Left forelimb (tissue), 1 donor: ENCODE results near the gene HECW1.
A peak's percentile ranks its signal among the peaks of the same experiment; 100 is the strongest.
"Not testable (repeated sequence)": the region's sequence is repeated elsewhere in the genome, so short reads cannot be mapped to it uniquely, and the experiment has no call there.

ENCODE experiments used
- DNase-seq: peaks from one replicate; pipeline ENCODE4 v3.0.0-alpha.2; 2018; ENCODE audit warnings: low spot score

The HECW1 gene

DNA sequence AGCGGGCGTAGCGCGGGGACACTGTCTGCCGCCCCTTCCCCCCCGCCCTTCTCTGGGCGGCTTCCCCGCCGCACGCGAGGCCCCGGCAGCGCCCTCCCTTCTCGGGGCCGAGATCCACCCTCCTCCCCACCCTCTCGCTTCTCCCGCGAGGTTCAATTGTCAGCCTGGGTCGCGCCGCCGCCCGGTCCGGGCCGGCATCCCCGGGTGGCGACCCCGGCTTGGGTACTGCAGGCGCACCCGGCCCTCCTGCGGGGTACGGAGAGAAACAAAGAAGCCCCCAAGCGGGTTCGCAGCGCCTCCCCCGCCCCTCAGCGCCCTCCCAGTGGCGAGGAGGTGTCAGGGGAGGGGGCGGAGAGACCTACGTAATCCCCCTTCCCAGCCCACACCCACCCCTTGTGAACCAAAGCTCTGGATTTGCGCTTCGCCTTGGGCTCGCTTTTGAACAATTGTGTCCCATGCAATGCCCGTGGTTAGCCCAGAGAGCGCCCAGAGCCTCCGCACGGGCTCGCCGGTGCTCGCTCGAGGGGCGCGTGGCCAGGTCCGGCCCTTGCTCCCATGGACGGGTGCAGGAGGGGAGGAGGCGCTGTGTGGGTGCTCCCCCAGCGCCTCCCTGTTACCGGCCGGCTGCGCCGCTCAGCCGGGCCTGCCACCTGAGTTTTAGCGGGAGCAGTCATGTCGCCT is 634 bp downstream of the HECW1 start:
- peak; percentile 68 for DNase-seq

DNA sequence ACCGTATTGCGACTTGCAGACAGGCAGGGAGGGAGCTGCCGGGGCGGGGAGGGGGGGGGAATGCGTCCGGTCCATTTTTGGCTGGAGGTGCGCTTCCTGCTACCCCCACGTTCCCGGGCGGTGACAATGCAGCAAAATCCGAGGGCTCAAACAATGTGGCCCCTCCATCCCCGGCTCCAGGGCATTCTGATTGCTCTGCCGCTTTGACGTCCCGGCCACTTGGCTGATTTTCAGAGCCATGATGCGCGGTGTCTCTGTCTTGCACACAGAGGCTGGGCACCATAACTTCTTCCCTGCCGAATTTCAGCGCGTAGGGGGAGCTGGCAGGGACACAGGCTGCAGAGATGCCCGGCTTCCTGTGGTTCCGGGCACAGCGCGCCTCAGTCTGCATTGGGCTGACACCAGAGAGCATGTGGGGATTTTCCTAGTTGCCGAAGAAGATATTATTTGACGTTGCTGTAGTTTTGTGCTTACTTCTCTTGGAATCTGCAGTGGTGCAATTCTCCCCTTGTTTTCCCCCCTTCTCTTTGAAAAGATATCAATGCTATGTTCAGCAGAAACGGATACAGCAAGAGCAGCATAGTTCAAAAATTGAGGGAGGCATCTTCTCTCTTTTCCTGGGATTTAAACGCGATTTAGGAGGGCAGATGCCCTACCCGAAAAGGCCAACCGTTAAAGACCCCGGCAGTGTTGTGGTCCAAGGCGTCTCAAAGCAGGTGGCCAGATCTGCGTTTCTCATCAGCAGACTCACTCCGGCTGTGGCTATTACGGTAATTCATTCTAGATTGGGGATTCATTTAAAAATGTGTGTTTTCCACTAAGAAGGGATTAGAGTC is 1.4 kb downstream of the HECW1 start:
- DNase-seq, result no peak

DNA sequence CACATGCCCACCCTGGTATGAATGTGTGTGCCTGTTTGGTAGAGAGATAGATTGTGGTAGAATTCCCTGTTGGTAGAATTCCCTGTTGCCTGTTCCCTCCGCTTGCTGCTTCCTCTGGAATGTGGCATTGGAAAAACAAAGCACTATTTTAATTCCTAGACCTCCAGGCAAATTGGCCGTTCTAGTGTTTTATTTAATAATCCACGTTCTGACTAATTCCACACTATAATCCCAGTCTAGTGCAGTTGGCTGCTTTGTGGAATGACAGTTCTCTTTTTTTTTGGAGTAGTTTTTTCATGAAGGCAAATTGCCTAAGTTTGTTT is 2.0 kb downstream of the HECW1 start:
- no peak for DNase-seq

DNA sequence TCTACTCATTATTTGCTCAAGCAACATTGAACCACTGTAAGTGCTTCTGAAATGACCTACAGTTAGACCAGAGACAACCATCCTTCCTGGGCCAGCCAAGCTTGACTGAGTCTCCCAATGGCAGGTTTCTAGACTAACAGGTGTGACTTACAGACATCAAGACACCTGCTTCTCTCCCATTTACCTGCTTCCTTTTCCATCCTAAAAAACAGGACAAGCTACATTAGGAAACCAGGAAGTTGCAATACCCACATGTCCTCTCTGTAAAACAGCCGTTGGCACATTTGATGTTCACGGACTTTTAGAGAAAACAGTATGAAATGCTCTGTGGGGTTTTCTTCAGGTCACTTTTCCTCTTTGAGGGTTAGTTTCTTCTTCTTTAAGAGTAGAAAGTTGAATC is 4.0 kb downstream of the HECW1 start:
- no peak for DNase-seq

DNA sequence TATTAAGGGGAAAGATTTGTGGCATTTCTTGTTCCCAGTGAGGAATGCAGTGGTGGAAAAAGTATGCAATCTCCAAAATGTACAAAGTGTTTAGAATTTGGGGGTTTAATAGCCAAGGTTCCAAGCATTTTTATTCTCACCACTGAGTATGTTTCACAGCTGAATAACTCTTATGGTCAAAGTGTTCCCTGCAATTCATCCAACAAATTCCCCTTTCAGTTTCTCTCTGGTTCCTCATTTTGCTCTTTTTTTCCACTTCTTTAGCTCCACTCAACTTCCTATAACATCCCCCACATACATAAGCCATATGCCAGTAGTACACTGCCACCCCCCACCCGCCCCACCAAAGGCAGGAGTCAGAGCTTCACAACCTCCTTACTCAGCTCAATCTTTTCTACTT is 4.6 kb downstream of the HECW1 start:
- no peak for DNase-seq

DNA sequence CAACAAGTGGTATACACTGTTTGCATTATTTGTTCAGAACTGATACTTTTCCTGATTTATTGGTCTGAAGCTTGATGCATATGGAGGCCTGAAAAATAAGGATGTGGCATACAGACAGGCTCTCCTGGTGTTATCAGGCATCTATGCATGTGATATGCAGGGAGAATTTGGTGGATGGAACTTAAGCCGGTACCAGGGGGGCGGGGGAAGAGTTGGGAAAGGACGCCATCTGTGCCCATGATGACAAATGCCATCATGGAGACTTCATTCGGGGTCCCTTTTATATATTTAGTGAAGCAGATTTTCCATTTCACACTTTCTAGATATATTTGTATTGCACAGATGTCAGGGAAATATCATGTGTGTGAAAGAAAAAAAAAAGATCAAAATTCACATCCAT is 5.4 kb downstream of the HECW1 start:
- no peak for DNase-seq

DNA sequence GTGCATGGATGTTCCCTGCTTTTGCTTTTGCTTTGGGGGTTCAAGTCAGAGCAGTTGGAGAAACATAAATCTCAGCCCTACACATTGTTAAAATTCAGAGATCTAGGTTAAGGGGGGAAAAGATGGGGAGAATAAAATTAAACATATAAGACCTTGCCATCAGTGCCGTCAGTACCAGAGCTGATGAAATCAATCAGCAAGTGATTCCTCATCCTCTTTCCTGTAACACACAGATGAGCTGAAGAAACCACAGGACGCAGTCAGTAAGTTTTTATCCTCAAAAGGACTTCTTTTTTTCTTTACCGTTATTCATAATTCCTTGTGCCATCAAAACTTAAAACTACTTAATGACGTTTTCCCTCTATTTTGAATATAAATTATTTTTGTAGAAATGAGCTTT is 5.9 kb downstream of the HECW1 start:
- no peak for DNase-seq

DNA sequence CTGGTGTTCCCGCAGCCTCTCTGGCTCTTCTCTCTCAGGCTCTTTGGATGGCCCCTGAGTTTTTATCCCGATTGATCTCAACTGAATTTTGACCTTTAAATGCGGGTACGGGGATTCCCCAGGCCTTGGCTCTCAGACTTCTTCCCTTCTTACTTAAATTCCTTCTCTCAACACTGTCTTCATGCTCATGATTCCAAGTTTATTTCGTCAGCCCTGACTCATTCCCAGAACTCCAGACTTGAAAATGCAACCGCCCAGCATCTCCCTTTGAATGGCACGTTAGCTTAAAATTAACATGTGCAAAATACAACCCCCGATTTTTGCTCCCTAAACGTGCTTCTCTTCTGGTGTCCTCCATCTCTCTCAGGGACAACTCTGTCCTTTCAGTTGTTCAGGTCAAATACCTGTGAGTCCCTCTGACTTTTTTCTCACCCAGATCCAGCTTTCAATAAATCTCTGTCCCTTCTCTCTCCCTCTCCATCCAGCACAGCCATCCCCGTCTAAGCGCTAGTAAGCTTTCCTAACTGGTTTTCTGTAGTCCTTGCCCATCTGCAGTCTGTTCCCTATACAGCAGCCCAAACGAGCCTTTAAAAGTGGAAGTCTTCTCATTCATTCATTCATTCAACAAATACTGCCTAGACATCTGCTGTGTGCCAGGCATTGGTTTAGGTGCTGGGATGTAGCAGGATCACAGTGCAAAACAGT is 7.1 kb downstream of the HECW1 start:
- DNase-seq, result no peak

DNA sequence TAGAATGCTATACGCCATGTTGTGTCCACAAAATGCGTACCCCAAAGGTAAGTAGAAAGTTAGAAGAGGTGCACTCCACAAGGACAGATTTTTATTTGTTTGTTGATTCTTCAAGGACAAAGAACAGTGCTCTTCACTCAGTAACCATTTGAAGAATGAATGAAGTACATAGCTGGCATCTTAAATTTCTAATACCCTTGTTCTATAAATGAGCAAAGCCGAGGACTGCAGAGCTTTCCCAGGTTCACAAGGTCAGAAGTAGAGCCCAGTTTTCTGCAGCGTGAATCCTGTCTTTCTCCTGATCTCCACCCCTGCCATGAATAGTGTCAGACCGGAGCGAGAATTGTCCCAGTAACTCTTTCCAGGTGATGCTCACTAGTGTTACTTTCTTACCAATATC is 9.5 kb downstream of the HECW1 start:
- no peak for DNase-seq

DNA sequence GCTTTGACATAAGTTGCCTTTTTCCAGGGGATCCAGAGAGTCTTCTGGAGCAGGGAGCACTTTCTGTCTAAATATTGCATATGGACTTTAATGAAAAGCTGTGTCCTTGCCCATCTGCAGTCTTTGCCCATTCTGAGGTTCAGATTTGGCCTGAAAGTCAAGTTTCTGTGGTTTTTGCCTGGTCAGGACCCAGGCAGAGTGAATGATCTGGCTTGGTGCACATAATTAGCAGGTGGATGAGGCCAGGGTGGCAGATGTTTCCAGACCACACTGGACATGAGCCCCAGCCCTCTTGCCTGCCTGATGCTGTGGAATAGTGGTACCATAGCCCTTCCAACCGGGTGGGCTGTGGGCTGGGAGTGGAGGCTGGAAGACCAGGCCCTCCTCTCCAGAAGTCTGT is 11.0 kb downstream of the HECW1 start:
- DNase-seq, result no peak

DNA sequence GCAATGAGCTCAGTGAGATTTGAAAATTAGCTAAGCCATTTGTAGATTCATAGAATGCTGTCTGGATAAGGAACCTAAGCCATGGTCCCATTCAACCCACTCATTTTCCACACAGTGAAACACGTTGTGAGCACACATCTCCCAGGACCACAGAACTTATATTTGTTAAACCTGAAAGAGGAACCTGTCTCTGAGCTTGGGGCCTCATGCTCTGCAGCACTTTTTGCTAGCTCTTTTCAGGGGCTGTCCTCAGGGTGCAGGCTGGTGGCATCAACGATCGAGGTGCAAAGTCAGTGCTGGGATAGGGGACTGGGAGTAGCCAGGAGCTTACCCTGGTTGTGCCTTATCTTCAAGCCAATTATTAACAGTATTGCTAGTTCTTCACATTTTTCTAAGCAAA is 11.9 kb downstream of the HECW1 start:
- DNase-seq, result no peak

DNA sequence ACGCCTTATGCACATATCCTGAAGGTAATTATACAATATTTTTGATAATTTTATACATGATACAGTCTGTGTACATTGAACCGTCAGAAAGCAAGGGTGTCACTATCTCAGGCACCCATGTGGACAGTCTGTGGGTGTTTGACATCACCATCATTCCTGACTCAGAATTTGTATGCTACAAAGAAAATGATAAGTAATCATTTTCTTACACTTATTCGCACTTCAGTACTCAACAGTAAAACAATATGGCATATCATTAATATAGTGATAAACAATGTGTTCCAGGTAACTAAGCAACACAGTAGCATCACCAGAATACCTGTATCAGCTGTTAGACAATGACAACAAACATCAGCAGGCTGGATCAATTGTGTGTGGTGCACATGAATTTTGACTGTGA is 17.9 kb downstream of the HECW1 start:
- DNase-seq, result no peak

DNA sequence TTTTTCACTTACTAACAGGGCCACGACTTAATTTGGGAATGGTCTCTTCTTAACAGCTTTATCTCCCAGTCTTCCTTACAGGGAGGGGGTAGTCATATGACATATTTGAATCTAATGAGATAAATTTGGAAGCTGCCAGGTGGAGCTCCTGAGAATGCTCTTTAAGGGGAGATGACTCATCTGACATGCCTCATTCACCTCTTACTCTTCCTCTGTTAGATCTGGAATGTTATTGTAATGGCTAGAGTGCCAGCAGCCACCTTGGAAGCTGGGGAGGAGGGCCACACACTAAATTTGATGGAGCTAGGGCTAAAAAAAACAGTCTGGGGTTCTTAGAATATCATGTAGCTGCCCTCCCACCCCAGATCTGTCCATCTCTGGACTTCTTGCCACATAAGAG is 22.7 kb downstream of the HECW1 start:
- DNase-seq, result no peak

DNA sequence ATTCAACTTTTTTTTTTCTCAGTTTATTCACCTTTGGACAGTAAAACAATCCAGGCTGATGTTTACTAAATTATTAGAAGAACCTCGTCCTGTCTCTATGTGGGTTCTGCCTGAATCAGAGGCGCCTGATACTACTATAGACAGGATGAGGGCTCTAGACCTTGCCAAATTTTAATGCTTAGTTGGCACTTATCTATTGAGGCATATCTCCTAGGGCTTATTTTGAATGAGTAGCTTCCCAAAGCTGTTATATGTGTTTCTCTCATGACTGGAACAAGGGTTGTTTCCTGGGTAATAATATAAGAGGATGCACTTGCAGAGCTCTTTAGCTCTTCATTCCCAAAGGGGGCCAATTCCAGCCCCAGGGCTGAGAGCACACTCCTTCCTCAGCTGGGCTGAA is 23.6 kb downstream of the HECW1 start:
- no peak for DNase-seq

DNA sequence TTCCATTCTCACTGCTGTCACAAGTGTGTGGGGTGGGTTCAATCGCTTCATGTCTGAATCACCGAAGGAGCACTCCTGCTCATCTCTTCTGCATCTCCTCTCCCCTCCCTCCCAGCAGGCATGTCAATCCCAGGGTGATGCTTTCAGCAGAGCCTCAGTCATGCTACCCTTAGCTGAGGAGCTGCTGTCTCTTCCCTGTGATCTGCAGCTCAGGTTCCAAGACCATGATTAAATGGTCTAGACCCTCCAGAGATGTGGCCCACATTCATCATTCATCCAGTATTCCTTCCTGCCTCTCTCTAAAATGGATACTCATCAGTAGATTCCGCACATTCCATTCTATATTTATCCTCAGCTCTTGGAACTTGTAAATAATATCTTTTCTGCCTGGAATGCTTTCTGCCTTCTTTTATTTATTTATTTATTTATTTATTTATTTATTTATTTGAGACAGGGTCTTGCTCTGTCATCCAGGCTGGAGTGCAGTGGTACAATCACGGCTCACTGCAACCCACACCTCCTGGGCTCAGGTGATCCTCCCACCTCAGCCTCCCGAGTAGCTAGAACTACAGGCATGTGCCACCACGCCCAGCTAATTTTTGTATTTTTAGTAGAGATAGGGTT is 24.8 kb downstream of the HECW1 start:
- not testable (repeated sequence) for DNase-seq

DNA sequence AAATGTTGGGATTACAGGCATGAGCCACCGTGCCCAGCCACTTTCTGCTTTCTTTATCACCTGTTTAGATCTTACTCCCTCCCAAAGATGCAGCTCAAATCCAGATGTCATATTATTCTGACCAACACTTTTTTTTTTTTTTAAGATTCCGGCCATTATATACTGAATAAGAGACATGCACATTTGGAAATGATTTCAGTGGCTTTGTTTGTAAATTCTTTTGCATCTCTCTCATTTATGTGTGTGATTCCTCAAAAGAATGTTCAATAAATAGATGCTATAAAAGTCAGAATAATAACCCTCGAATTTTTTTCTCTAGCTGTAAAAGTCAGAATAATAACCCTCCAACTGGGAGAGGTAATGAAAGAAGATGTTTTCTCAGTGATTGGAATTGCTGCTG is 25.4 kb downstream of the HECW1 start:
- DNase-seq, result no peak

DNA sequence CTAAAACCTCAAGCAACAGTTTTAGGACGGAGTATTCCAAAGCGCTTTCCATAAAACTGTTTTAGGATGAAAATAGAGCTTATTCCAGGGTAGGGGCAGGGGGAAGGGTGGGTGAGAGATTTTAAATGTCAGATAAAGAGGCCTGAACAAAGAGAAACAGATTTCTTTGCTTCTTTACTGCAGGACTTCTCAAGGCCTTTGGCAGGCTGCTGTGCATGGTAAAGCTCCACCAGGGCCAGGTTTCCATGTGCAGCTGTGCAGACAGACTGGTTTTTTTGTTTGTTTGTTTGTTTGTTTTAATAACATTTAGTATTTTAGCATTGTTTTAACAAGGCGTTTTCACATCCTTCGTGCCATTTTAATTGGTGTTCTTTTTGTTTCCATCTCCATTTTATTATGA is 26.3 kb downstream of the HECW1 start:
- no peak for DNase-seq

DNA sequence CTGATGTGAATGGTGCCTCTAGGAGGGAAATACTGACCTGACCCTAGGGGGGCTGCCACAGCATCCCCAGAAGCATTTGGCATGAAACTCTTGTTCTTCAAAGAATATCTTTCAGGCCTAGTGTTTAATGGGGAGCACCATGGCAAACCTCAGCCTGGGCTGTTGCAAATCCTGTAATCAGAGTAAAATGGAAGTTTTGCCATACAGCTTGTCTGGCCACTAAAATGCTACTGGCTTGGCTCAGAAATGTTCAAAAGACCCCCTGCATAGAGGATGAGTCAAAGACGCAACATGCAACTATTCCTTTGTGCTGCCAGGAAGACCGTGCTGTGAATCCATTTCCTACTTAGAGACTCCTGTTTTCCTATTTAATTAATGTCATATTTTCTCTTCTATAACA is 26.7 kb downstream of the HECW1 start:
- DNase-seq, result no peak

DNA sequence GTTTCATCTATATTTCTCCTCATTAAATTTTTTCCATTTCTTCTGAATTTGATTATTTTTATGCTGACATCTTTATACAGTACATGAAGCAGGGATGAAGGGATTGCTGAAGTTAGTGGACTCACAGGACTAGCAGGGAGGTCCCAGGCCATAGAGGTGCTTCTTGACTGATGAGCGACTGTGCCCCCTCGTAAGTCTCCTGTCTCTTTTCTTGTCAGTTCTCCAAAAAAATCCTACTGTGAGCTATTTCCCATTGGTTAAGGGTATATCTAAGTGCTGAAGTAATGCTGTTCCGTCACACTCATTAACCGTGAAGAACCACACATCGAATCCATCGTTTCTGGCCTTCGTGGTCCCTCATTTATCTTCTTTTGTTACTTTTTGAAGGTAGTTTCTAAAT is 27.7 kb downstream of the HECW1 start:
- no peak for DNase-seq

DNA sequence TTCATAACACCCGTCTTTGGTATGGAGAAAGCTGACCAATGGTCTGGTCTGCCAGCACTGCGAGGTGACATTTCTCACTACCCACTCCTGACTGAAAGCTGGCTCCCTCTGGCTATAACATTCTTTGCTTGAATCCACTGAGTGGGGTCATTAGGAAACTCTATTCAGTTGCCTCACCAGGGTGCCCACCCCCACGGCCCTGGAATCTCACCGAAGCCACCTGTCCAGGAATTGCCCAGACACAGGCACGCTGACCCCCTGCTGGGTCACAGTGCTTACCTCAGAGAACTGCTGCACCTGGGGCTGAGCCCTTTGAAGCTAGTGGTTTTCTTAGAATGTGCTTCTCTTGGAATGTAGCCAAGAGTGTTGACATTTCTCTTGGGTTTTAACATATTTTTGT is 28.6 kb downstream of the HECW1 start:
- no peak for DNase-seq

DNA sequence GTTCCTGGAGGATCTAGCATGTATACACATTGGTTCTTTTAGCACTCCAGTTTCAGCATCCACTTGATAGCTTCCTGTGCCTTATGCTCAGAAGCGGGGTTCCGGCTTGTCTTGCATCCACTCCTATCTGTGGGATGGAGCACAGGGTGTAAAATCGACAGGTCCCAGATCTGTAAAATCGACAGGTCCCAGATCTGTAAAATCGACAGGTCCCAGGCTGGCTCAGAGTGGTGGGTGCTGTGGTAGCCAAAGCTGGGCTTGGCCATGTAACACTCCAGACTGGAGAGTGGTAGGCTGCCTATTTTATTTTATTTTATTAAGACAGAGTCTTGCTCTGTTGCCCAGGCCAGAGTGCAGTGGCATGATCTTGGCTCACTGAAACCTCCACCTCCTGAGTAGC is 30.3 kb downstream of the HECW1 start:
- no peak for DNase-seq

DNA sequence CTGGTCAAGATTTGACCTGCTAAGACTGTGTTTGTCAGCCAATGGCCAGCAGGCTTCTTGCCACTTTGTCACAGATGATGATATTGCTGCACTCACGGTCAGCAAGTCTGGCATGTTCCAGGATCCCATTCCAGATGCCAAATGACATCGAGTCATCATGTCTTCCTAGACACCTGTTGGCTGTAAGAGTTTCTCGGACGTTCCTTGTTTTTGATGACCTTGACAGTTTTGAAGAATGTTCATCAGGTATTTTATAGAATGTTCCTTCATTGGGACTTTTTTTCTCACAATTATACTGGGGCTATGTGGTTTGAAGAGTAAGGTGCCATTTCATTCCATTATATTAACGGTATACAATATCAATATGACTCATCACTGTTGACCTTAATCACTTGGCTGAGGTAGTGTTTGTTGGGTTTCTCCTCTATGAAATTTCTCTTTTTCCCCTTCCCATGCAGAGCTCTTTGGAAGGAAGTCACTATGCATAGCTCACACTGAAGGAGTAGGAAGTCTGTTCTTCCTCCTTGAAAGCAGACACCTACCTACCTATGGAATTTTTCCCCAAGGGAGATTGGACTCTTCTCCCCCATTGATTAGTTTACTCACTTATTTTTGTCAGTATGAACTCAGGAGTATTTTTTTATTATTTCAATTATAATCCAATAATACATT is 31.6 kb downstream of the HECW1 start:
- DNase-seq, result no peak
